ENCODE measurements around the gene GHRL. TPM values are rescaled to one million over a fixed set of nuclear protein-coding genes. Genes with fewer than 3 reads are reported as not detected.

GHRL gene
- total and polyA plus RNA-seq, 2 of the 4 experiments (the other 2 are of a cell fraction) = 0.27 TPM; not detected in 1

- Histone ChIP-seq H4K5ac (ENCODE audit: low read depth, low read length) (no peak overlapping the region), H2AK5ac (ENCODE audit: low read depth, low read length) (no peak overlapping the region), H3K4ac (ENCODE audit: low read depth, low read length) (no peak overlapping the region), H3K9me1 (ENCODE audit: insufficient read depth, low read length) (peaks cover 17% of the 10 kb centered on the region), H2BK15ac (ENCODE audit: low read depth, low read length) (no peak overlapping the region), H2BK120ac (ENCODE audit: low read depth, low read length) (no peak overlapping the region), H3K56ac (ENCODE audit: extremely low read depth, insufficient read depth, low read length) (no peak overlapping the region), H3K4me3 (ENCODE audit: insufficient read depth, low read depth, low read length) (no peak overlapping the region), H2BK20ac (ENCODE audit: low read depth, low read length) (no peak overlapping the region), H3K36me3 (ENCODE audit: control insufficient read depth, insufficient read depth, low read length) (peaks cover 71% of the 10 kb centered on the region), H2AFZ (replicated peaks; ENCODE audit: low read length, poor library complexity) (no peak overlapping the region), H3K4me1 (ENCODE audit: control insufficient read depth, insufficient read depth, low read length) (peaks cover 13% of the 10 kb centered on the region), H3K9ac (ENCODE audit: low read depth, low read length) (no peak overlapping the region), H3K27ac (ENCODE audit: insufficient read depth, low read length) (no peak overlapping the region), H3K27me3 (ENCODE audit: control insufficient read depth, insufficient read depth, low read length) (no peaks in the 10 kb centered on the region), H3K14ac (replicated peaks; ENCODE audit: low read depth, low read length) (no peak overlapping the region), H3K79me1 (ENCODE audit: low read depth in 1 of 2, low read length in 2 of 2) (peaks cover 15 to 75% of the 10 kb centered on the region in 2 experiments), H4K91ac (ENCODE audit: insufficient read depth, low read depth, low read length) (no peak overlapping the region), H4K20me1 (ENCODE audit: insufficient read depth, low read length) (peaks cover 46% of the 10 kb centered on the region), H3K9me3 (ENCODE audit: control insufficient read depth, insufficient read depth, low read length) (no peaks in the 10 kb centered on the region), H3K23ac (ENCODE audit: low read depth, low read length) (no peak overlapping the region), H4K8ac (ENCODE audit: low read depth in 2 of 2, low read length in 2 of 2) (no peak overlapping the region), H3K18ac (ENCODE audit: low read depth, low read length) (no peak overlapping the region), H2AK9ac (replicated peaks; ENCODE audit: low read depth, low read length, poor library complexity) (no peak overlapping the region), H3K4me2 (ENCODE audit: low read depth, low read length) (no peak overlapping the region), H2BK5ac (ENCODE audit: low read depth, low read length, poor library complexity, severe bottlenecking) (no peak overlapping the region)
- ChIA-PET POLR2A (ENCODE audit: unreplicated experiment) (no interaction called here), CTCF (no interaction called here)
- TF ChIP-seq RCOR1 (IDR thresholded peaks at IDR 0.05; ENCODE audit: insufficient replicate concordance, low read length) (no peak), RFX5 (IDR thresholded peaks at IDR 0.05; ENCODE audit: low read depth, low read length) (no peak), CEBPB (IDR thresholded peaks at IDR 0.05; ENCODE audit: low read depth, low read length) (no peak), POLR2A (IDR thresholded peaks at IDR 0.05; ENCODE audit: low read depth, low read length) (no peak), USF2 (IDR thresholded peaks at IDR 0.05; ENCODE audit: low read depth, low read length) (no peak), MAFK (IDR thresholded peaks at IDR 0.05; ENCODE audit: low read depth, low read length) (no peak), CTCF (conservative IDR thresholded peaks at IDR 0.05; ENCODE audit: low read depth, low read length) (no peak), RAD21 (IDR thresholded peaks at IDR 0.05; ENCODE audit: low read length) (no peak), SMC3 (IDR thresholded peaks at IDR 0.05; ENCODE audit: low read depth, low read length) (no peak), CHD1 (IDR thresholded peaks at IDR 0.05; ENCODE audit: low read depth, low read length) (no peak), BHLHE40 (IDR thresholded peaks at IDR 0.05; ENCODE audit: low read depth, low read length) (no peak), ELK1 (IDR thresholded peaks at IDR 0.05; ENCODE audit: borderline replicate concordance, low read depth, low read length) (no peak), NFE2L2 (IDR thresholded peaks at IDR 0.05; ENCODE audit: low read depth, low read length) (no peak), FOS (IDR thresholded peaks at IDR 0.05; ENCODE audit: low read depth, low read length) (no peak), MXI1 (IDR thresholded peaks at IDR 0.05; ENCODE audit: borderline replicate concordance, low read depth, low read length) (no peak), MAZ (IDR thresholded peaks at IDR 0.05; ENCODE audit: borderline replicate concordance, low read depth, low read length) (no peak)
- BruUV-seq (replicated peaks) = no TSS peak
- WGBS, 2 experiments (ENCODE audit: extremely low coverage in 2 of 2, insufficient read length in 1 of 2) = 75% methylated on average over 2 of the region's 4 CpGs; no CpG with 5 or more reads in 1 of the 2 experiments
- ATAC-seq (ENCODE audit: low read depth) (no peak), DNase-seq (peak; percentile 15)
- intact Hi-C loops (cut with micrococcal nuclease) (no loop called here), in situ Hi-C loops (cut with MboI; ENCODE audit: low sequenced_read_pairs) (no loop called here), dilution Hi-C loops (cut with HindIII; ENCODE audit: low sequenced_read_pairs, unreplicated experiment) (no loop called here)
Measured at GRCh38 chr3:10309736-10310135, 17.0 kb upstream of the GHRL start.

All from IMR-90 (cell line).